HG03575 (cell line): ENCODE measurements around the gene NUDCD3.
"Not testable (repeated sequence)": the region's sequence is repeated elsewhere in the genome, so short reads cannot be mapped to it uniquely, and the experiment has no call there.

Experiments
- ATAC-seq: cut with Tn5 transposase; IDR thresholded peaks from one replicate; pipeline ENCODE4 v1.9.1; 2021; ENCODE audit not compliant: unreplicated experiment, insufficient number of reproducible peaks, low FRiP score; ENCODE audit errors: extremely low read depth

NUDCD3 gene

GRCh38 chr7:44424762-44425161, 65.7 kb downstream of the NUDCD3 start:
- ATAC-seq: not testable (repeated sequence)

GRCh38 chr7:44416941-44417340, 73.5 kb downstream of the NUDCD3 start:
- no peak for ATAC-seq

GRCh38 chr7:44415510-44415909, 74.9 kb downstream of the NUDCD3 start:
- no peak for ATAC-seq

GRCh38 chr7:44415047-44415446, 75.4 kb downstream of the NUDCD3 start:
- no peak for ATAC-seq

GRCh38 chr7:44411306-44411705, 79.2 kb downstream of the NUDCD3 start:
- no peak for ATAC-seq

- ATAC-seq: no peak
Measured at GRCh38 chr7:44408596-44408995, 81.9 kb downstream of the NUDCD3 start.

GRCh38 chr7:44403775-44404174, 86.7 kb downstream of the NUDCD3 start:
- ATAC-seq: no peak

- no peak for ATAC-seq
Measured at GRCh38 chr7:44403176-44403759, 87.2 kb downstream of the NUDCD3 start.

GRCh38 chr7:44402401-44403060, 87.9 kb downstream of the NUDCD3 start:
- no peak for ATAC-seq

GRCh38 chr7:44401692-44402091, 88.8 kb downstream of the NUDCD3 start:
- no peak for ATAC-seq

- ATAC-seq: no peak
Measured at GRCh38 chr7:44400033-44400511, 90.4 kb downstream of the NUDCD3 start.

GRCh38 chr7:44398953-44399574, 91.4 kb downstream of the NUDCD3 start:
- ATAC-seq: no peak

- ATAC-seq: no peak
Measured at GRCh38 chr7:44398511-44398911, 91.9 kb downstream of the NUDCD3 start.

GRCh38 chr7:44396931-44397545, 93.4 kb downstream of the NUDCD3 start:
- no peak for ATAC-seq

GRCh38 chr7:44396496-44396895, 94.0 kb downstream of the NUDCD3 start:
- ATAC-seq: no peak

GRCh38 chr7:44395067-44395466, 95.4 kb downstream of the NUDCD3 start:
- ATAC-seq: no peak

GRCh38 chr7:44394636-44395035, 95.8 kb downstream of the NUDCD3 start:
- no peak for ATAC-seq

GRCh38 chr7:44394112-44394447, 96.4 kb downstream of the NUDCD3 start:
- no peak for ATAC-seq

GRCh38 chr7:44393238-44394111, 97.0 kb downstream of the NUDCD3 start:
- ATAC-seq: no peak
